ENCODE results near the gene EEF1G. TPM values are rescaled to one million over a fixed set of nuclear protein-coding genes. Genes with fewer than 3 reads are reported as not detected.
A peak's percentile ranks its signal among the peaks of the same experiment; 100 is the strongest.

EEF1G gene
- total and polyA plus RNA-seq, 2 of the 13 experiments (the other 11 are each of a cell fraction or from before 2014, with no cell fraction given), result 1,787 to 2,144 TPM

DNA sequence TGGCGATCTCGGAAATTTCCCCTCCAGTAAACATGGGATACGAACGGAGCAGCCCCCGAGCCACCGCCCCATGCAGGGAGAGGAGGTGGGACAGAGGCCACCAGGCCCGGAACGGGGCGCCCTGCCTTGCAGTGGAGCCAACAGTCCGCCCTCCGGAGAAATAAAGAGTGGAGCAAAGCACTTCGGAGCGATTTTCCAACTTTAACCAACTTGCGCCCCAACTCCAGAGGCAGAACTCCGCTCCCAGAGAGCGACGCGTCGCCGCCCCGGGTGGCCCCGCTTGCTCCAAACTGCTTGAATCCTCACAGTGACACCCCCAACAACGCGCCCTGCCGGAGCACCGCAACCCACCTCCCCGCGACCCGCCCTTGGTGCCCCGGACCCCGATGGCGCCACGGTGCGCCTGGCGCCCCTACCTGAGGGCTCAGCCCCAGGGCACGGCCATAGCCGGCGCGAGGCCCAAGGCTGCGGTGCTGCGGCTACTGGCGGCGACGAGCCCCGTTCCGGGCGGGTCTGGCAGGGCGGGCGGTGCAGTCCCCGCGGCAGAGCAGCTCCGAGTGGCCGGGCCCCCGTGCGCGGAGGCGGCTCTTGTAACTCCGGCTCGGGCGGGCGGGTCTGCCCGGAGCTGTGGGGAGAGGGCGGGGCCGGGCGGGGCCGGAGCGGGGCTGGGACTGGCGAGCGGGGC, 27.3 kb downstream of the EEF1G start, which contains the start of gene AHNAK (continued):
- TF ChIP-seq RAD51 (IDR thresholded peaks at IDR 0.05; ENCODE audit: borderline replicate concordance) (no peak), ZSCAN25 (CRISPR knock-in tag; IDR thresholded peaks at IDR 0.05) (no peak; the same call in 1 of the 2 replicates), ARID2 (CRISPR knock-in tag; IDR thresholded peaks at IDR 0.05; ENCODE audit: borderline replicate concordance) (no peak), ZSCAN9 (CRISPR knock-in tag; IDR thresholded peaks at IDR 0.05; ENCODE audit: borderline replicate concordance) (no peak), ZBTB8A (CRISPR knock-in tag; IDR thresholded peaks at IDR 0.05; ENCODE audit: borderline replicate concordance, low read depth) (no peak), RBM22 (optimal IDR thresholded peaks at IDR 0.05; ENCODE audit: low read length) (no peak), FOXJ3 (CRISPR knock-in tag; IDR thresholded peaks at IDR 0.05; ENCODE audit: borderline replicate concordance) (no peak), CCAR2 (optimal IDR thresholded peaks at IDR 0.05; ENCODE audit: low read depth, low read length) (no peak), CBX1 (IDR thresholded peaks at IDR 0.05; ENCODE audit: low read depth) (no peak), ZNF256 (CRISPR knock-in tag; conservative IDR thresholded peaks at IDR 0.05) (no peak), ZNF446 (CRISPR knock-in tag; IDR thresholded peaks at IDR 0.05) (0 out of 2 replicates have a peak, but pooled peaks have one; percentile 30), BHLHE40 (IDR thresholded peaks at IDR 0.05; ENCODE audit: low read length) (no peak), GTF3A (CRISPR knock-in tag; conservative IDR thresholded peaks at IDR 0.05) (no peak), EED (CRISPR knock-in tag; IDR thresholded peaks at IDR 0.05) (peak; percentile 37; the same call in 1 of the 2 replicates), SMARCC2 (IDR thresholded peaks at IDR 0.05) (no peak), SMC3 (IDR thresholded peaks at IDR 0.05; ENCODE audit: low read length) (no peak), ZNF160 (CRISPR knock-in tag; IDR thresholded peaks at IDR 0.05) (no peak), GABPA (IDR thresholded peaks at IDR 0.05; ENCODE audit: low read depth, low read length) (no peak), GABPA (CRISPR knock-in tag; IDR thresholded peaks at IDR 0.05; ENCODE audit: low read depth) (no peak), ZC3H4 (CRISPR knock-in tag; IDR thresholded peaks at IDR 0.05; ENCODE audit: borderline replicate concordance) (no peak), KLF15 (CRISPR knock-in tag; IDR thresholded peaks at IDR 0.05; ENCODE audit: borderline replicate concordance) (no peak), ZBTB3 (CRISPR knock-in tag; IDR thresholded peaks at IDR 0.05; ENCODE audit: borderline replicate concordance, low read depth) (no peak), AKAP8 (CRISPR knock-in tag; IDR thresholded peaks at IDR 0.05) (no peak), CENPT (CRISPR knock-in tag; IDR thresholded peaks at IDR 0.05; ENCODE audit: low read depth) (no peak), SALL2 (CRISPR knock-in tag; IDR thresholded peaks at IDR 0.05) (no peak)
- TF ChIP-seq, protein P1, sequence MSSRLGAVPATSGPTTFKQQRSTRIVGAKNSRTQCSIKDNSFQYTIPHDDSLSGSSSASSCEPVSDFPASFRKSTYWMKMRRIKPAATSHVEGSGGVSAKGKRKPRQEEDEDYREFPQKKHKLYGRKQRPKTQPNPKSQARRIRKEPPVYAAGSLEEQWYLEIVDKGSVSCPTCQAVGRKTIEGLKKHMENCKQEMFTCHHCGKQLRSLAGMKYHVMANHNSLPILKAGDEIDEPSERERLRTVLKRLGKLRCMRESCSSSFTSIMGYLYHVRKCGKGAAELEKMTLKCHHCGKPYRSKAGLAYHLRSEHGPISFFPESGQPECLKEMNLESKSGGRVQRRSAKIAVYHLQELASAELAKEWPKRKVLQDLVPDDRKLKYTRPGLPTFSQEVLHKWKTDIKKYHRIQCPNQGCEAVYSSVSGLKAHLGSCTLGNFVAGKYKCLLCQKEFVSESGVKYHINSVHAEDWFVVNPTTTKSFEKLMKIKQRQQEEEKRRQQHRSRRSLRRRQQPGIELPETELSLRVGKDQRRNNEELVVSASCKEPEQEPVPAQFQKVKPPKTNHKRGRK (CRISPR knock-in tag; IDR thresholded peaks at IDR 0.05), result no peak
- TF ChIP-seq, protein P2, sequence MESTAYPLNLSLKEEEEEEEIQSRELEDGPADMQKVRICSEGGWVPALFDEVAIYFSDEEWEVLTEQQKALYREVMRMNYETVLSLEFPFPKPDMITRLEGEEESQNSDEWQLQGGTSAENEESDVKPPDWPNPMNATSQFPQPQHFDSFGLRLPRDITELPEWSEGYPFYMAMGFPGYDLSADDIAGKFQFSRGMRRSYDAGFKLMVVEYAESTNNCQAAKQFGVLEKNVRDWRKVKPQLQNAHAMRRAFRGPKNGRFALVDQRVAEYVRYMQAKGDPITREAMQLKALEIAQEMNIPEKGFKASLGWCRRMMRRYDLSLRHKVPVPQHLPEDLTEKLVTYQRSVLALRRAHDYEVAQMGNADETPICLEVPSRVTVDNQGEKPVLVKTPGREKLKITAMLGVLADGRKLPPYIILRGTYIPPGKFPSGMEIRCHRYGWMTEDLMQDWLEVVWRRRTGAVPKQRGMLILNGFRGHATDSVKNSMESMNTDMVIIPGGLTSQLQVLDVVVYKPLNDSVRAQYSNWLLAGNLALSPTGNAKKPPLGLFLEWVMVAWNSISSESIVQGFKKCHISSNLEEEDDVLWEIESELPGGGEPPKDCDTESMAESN (CRISPR knock-in tag; conservative IDR thresholded peaks at IDR 0.05), result no peak; the same call in 1 of the 2 replicates
- TF ChIP-seq, protein P3, sequence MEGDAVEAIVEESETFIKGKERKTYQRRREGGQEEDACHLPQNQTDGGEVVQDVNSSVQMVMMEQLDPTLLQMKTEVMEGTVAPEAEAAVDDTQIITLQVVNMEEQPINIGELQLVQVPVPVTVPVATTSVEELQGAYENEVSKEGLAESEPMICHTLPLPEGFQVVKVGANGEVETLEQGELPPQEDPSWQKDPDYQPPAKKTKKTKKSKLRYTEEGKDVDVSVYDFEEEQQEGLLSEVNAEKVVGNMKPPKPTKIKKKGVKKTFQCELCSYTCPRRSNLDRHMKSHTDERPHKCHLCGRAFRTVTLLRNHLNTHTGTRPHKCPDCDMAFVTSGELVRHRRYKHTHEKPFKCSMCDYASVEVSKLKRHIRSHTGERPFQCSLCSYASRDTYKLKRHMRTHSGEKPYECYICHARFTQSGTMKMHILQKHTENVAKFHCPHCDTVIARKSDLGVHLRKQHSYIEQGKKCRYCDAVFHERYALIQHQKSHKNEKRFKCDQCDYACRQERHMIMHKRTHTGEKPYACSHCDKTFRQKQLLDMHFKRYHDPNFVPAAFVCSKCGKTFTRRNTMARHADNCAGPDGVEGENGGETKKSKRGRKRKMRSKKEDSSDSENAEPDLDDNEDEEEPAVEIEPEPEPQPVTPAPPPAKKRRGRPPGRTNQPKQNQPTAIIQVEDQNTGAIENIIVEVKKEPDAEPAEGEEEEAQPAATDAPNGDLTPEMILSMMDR (CRISPR knock-in tag; IDR thresholded peaks at IDR 0.05), result no peak

Measured in HepG2 (cell line).